Common myeloid progenitor, CD34-positive (primary cell): Measurements from ENCODE around the gene HOXD8.

Source experiments
- CTCF ChIA-PET: fragments of 350-600 bp; sonication (Branson Sonifier 250); formaldehyde crosslinking; loops from one replicate; lab custom pipeline; 2021; ENCODE audit warnings: antibody characterized with exemption; lab: Charles Lee
- POLR2A ChIA-PET: fragments of 350-600 bp; sonication (Branson Sonifier 250); formaldehyde crosslinking; loops from one replicate; lab custom pipeline; 2021; ENCODE audit warnings: antibody characterized with exemption; lab: Charles Lee
- DNase-seq, 3 donors: peaks; one replicate each; pipeline versions ENCODE4 v3.0.0 to v3.0.0-alpha.2; 2013
- H3K27ac ChIP-seq, 2 experiments: 1 replicate in 1 of 2; 2 replicates in 1 of 2; pipeline ENCODE4 v1.7.0; 2013; ENCODE audit warnings: inconsistent platforms in 2 of 2, low read length in 2 of 2, mild to moderate bottlenecking in 2 of 2, low read depth in 1 of 2, moderate library complexity in 1 of 2; ENCODE audit not compliant: severe bottlenecking in 2 of 2, insufficient read depth in 1 of 2, poor library complexity in 1 of 2
- H3K27me3 ChIP-seq, 5 experiments: replicated peaks in 2 of 5; 1 replicate in 3 of 5; 2 replicates in 2 of 5; pipeline versions ENCODE4 v1.6.1 to v1.7.0; 2013; ENCODE audit warnings: low read length in 4 of 5, mild to moderate bottlenecking in 2 of 5, moderate library complexity in 2 of 5, inconsistent platforms in 1 of 5; ENCODE audit not compliant: insufficient read depth in 5 of 5, control insufficient read depth in 4 of 5
- H3K36me3 ChIP-seq, 4 experiments: 1 replicate in 2 of 4; 2 replicates in 2 of 4; pipeline versions ENCODE4 v1.6.1 to v1.7.0; 2013; ENCODE audit warnings: low read length in 3 of 4, control low read depth in 1 of 4, mild to moderate bottlenecking in 1 of 4; ENCODE audit not compliant: control insufficient read depth in 4 of 4, insufficient read depth in 4 of 4
- H3K4me1 ChIP-seq, 4 experiments: 1 replicate in 3 of 4; 2 replicates in 1 of 4; pipeline versions ENCODE4 v1.6.1 to v1.7.1; 2013; ENCODE audit warnings: low read length in 3 of 4, mild to moderate bottlenecking in 3 of 4, control low read depth in 1 of 4, inconsistent platforms in 1 of 4, moderate library complexity in 1 of 4; ENCODE audit not compliant: control insufficient read depth in 4 of 4, insufficient read depth in 4 of 4; ENCODE audit errors: control extremely low read depth in 1 of 4
- H3K4me3 ChIP-seq, 7 experiments: 1 replicate in 4 of 7; 2 replicates in 3 of 7; pipeline versions ENCODE4 v1.5.1 to v1.7.0; 2013; ENCODE audit warnings: mild to moderate bottlenecking in 7 of 7, low read length in 6 of 7, moderate library complexity in 6 of 7, inconsistent platforms in 2 of 7, low read depth in 2 of 7, control low read depth in 1 of 7; ENCODE audit not compliant: insufficient read depth in 4 of 7, control insufficient read depth in 1 of 7; ENCODE audit errors: extremely low read depth in 1 of 7
- H3K9me3 ChIP-seq, 5 experiments: 1 replicate in 4 of 5; 2 replicates in 1 of 5; pipeline versions ENCODE4 v1.6.1 to v1.7.1; 2013; ENCODE audit warnings: low read length in 4 of 5, mild to moderate bottlenecking in 2 of 5, inconsistent platforms in 1 of 5, low read depth in 1 of 5, moderate library complexity in 1 of 5; ENCODE audit not compliant: control insufficient read depth in 4 of 5, insufficient read depth in 2 of 5; ENCODE audit errors: control extremely low read depth in 1 of 5
- WGBS: methylation state at CpG from one replicate; pipeline ENCODE4 v1.1.5; 2013; ENCODE audit not compliant: insufficient coverage; 5-methylcytosine and 5-hydroxymethylcytosine counted together

Gene HOXD8

GRCh38 chr2:176107731-176108181, 21.7 kb upstream of the HOXD8 start:
- Histone ChIP-seq H3K36me3 (no peaks in the 10 kb centered on the region), H3K27ac (no peak overlapping the region), H3K27me3 (peaks cover 25 to 99% (median 58%) of the 10 kb centered on the region in 5 experiments), H3K4me3 (no peak overlapping the region), H3K9me3 (no peaks in the 10 kb centered on the region), H3K4me1 (peaks cover 0 to 10% (median 8%) of the 10 kb centered on the region in 4 experiments)
- no peak for DNase-seq
- WGBS, result 3% methylated on average over 43 of the region's 59 CpGs
- ChIA-PET CTCF (no interaction called here), POLR2A (no interaction called here)

- DNase-seq, result no peak
- Histone ChIP-seq H3K36me3 (no peaks in the 10 kb centered on the region), H3K4me1 (peaks cover 0 to 10% (median 8%) of the 10 kb centered on the region in 4 experiments), H3K27ac (no peak overlapping the region), H3K4me3 (no peak overlapping the region), H3K27me3 (peaks cover 24 to 99% (median 57%) of the 10 kb centered on the region in 5 experiments), H3K9me3 (no peaks in the 10 kb centered on the region)
- POLR2A ChIA-PET, result no interaction called here
- CTCF ChIA-PET, result interaction anchor here (1.6 to 3.6 kb wide), 5 partner anchors 7 to 1039 kb away, joined by 4 to 27 read pairs (median 12); partner anchors contain the start of gene HOXD9
- 6% methylated on average over 20 of the region's 26 CpGs for WGBS
Measured at GRCh38 chr2:176109192-176109901, 20.2 kb upstream of the HOXD8 start.

- ChIA-PET POLR2A (no interaction called here), CTCF (interaction anchor here (0.7 to 3.6 kb wide), 12 partner anchors 8 to 1038 kb away, joined by 3 to 27 read pairs (median 6); partner anchors contain the start of gene HOXD9)
- Histone ChIP-seq H3K4me3 (no peak overlapping the region), H3K27ac (no peak overlapping the region), H3K4me1 (peaks cover 0 to 10% (median 6%) of the 10 kb centered on the region in 4 experiments), H3K36me3 (no peaks in the 10 kb centered on the region), H3K27me3 (peaks cover 25 to 99% (median 63%) of the 10 kb centered on the region in 5 experiments), H3K9me3 (peaks cover 0 to 3% (median 0%) of the 10 kb centered on the region in 5 experiments)
- no peak for DNase-seq
- 10% methylated on average over 3 of the region's 4 CpGs for WGBS
Measured at GRCh38 chr2:176109946-176110345, 19.6 kb upstream of the HOXD8 start.

- H3K27me3 ChIP-seq, result peaks cover 29 to 99% (median 69%) of the 10 kb centered on the region in 5 experiments
- POLR2A ChIA-PET, result interaction anchor here (0.6 to 1.2 kb wide), 2 partner anchors 9 to 911 kb away, joined by 3 to 5 read pairs; no protein-coding TSS in a partner anchor
- H3K4me3 ChIP-seq, result no peak overlapping the region
- no peak overlapping the region for H3K27ac ChIP-seq
- peaks cover 0 to 10% (median 6%) of the 10 kb centered on the region in 4 experiments for H3K4me1 ChIP-seq
- no peaks in the 10 kb centered on the region for H3K36me3 ChIP-seq
- DNase-seq, result peak in 1 of 3 donors; percentile 45
- peaks cover 0 to 3% (median 0%) of the 10 kb centered on the region in 5 experiments for H3K9me3 ChIP-seq
- 21% methylated on average over 5 of the region's 7 CpGs for WGBS
- CTCF ChIA-PET, result interaction anchor here (0.7 to 3.6 kb wide), 21 partner anchors 9 to 1038 kb away, joined by 3 to 27 read pairs (median 4); partner anchors contain the start of gene HOXD9
Measured at GRCh38 chr2:176110415-176111308, 18.8 kb upstream of the HOXD8 start.

- 0% methylated on average over 5 of the region's 16 CpGs for WGBS
- ChIA-PET CTCF (interaction anchor here (0.9 to 3.6 kb wide), 18 partner anchors 9 to 1037 kb away, joined by 3 to 27 read pairs (median 4); partner anchors contain the start of gene HOXD9), POLR2A (interaction anchor here (1.2 kb wide), 1 partner anchor 9 kb away, joined by 3 read pairs; no protein-coding TSS in a partner anchor)
- peak; percentile 62 to 66 (median 65) for DNase-seq
- Histone ChIP-seq H3K27ac (no peak overlapping the region), H3K9me3 (peaks cover 0 to 3% (median 0%) of the 10 kb centered on the region in 5 experiments), H3K36me3 (no peaks in the 10 kb centered on the region), H3K4me1 (peaks cover 0 to 10% (median 6%) of the 10 kb centered on the region in 4 experiments), H3K27me3 (peaks cover 27 to 99% (median 70%) of the 10 kb centered on the region in 5 experiments), H3K4me3 (no peak overlapping the region)
Measured at GRCh38 chr2:176111309-176111663, 18.2 kb upstream of the HOXD8 start.

- 8% methylated on average over 28 of the region's 29 CpGs for WGBS
- Histone ChIP-seq H3K36me3 (no peaks in the 10 kb centered on the region), H3K4me3 (no peak overlapping the region), H3K27me3 (peaks cover 29 to 99% (median 75%) of the 10 kb centered on the region in 5 experiments), H3K27ac (no peak overlapping the region), H3K9me3 (peaks cover 0 to 7% (median 0%) of the 10 kb centered on the region in 5 experiments), H3K4me1 (peaks cover 0 to 8% (median 5%) of the 10 kb centered on the region in 4 experiments)
- ChIA-PET POLR2A (interaction anchor here (1.2 kb wide), 1 partner anchor 8 kb away, joined by 3 read pairs; no protein-coding TSS in a partner anchor), CTCF (interaction anchor here (1.2 to 3.6 kb wide), 8 partner anchors 8 to 741 kb away, joined by 3 to 27 read pairs (median 12); partner anchors contain the start of gene HOXD9)
- no peak for DNase-seq
Measured at GRCh38 chr2:176111846-176112374, 17.6 kb upstream of the HOXD8 start.
